ENCODE data around the gene PTPRR. TPM values are rescaled to one million over a fixed set of nuclear protein-coding genes. Genes with fewer than 3 reads are reported as not detected.

PTPRR gene
- total and polyA plus RNA-seq, 10 of the 15 experiments (the other 5 are each of a cell fraction or from before 2014, with no cell fraction given): 0.14 to 3.1 (median 0.42) TPM

DNA sequence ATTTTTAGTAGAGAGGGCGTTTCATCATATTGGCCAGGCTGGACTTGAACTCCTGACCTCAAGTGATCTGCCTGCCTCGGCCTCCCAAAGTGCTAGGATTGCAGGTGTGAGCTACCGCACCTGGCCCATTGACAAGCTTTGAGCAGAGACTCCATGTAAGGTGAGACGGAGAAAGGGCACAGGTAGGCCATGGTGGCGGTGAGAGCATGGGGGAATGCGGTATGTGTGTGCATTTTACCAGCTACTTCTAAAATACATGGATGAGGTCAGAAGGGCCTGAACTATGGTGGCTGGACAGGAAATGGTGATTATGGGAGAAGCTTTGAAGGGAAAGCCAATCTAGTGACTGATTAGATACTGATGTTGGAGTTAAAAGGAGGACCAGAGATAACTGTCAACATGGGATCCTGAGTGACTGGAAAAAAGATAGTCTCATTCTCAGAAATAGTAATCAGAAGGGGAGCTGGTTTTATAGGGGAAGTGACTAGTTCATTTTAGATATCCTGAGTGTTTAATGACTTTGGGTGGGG lies 261.4 kb downstream of the PTPRR start:
- intact Hi-C loops (cut with micrococcal nuclease; ENCODE audit: unreplicated experiment): no loop called here
- H3K4me2 ChIP-seq (ENCODE audit: control insufficient read depth, insufficient read depth): no peak overlapping the region
- H3K4me3 ChIP-seq: no peak overlapping the region
- H3K27ac ChIP-seq (ENCODE audit: control insufficient read depth, insufficient read depth): no peak overlapping the region
- H3K9ac ChIP-seq (ENCODE audit: control insufficient read depth, insufficient read depth, low read length): no peak overlapping the region
- no TSS peak for BruUV-seq (replicated peaks)
- H3K9me3 ChIP-seq (replicated peaks; ENCODE audit: control insufficient read depth, insufficient read depth, low read length): no peaks in the 10 kb centered on the region
- H3K4me1 ChIP-seq (ENCODE audit: control insufficient read depth, insufficient read depth, low read length): no peaks in the 10 kb centered on the region
- H3K36me3 ChIP-seq (ENCODE audit: control insufficient read depth in 2 of 2, insufficient read depth in 2 of 2, low read length in 1 of 2): no peaks in the 10 kb centered on the region
- H3K27me3 ChIP-seq (replicated peaks in 1 of 2; ENCODE audit: control insufficient read depth in 2 of 2, insufficient read depth in 2 of 2, low read length in 1 of 2): no peaks in the 10 kb centered on the region
- CTCF ChIA-PET: interaction anchor here (1.1 kb wide), 1 partner anchor 74 kb away, joined by 3 read pairs; no protein-coding TSS in a partner anchor
- SMC1A ChIA-PET (ENCODE audit: uncharacterized antibody, unreplicated experiment): interaction anchor here (0.6 kb wide), 1 partner anchor 174 kb away, joined by 5 read pairs; no protein-coding TSS in a partner anchor
- FAIRE-seq: no peak
- RAD21 ChIA-PET (ENCODE audit: unreplicated experiment): no interaction called here
- in situ Hi-C loops (cut with MboI): no loop called here
- DNase-seq (ENCODE audit: low read depth, low spot score): no peak
- H2AFZ ChIP-seq (ENCODE audit: control insufficient read depth, low read depth, low read length): no peak overlapping the region
- 66% methylated on average over 6 of the region's 6 CpGs for WGBS (ENCODE audit: insufficient coverage, insufficient replicate concordance, low lambda C conversion rate, missing lambda C conversion rate)
- no peak for ATAC-seq
- no peaks in the 10 kb centered on the region for H3K79me2 ChIP-seq (ENCODE audit: control insufficient read depth, insufficient read depth, low read length)
- no peak for TF ChIP-seq REST (IDR thresholded peaks at IDR 0.05; ENCODE audit: low read depth, low read length)
- no peak for TF ChIP-seq ZBTB11 (CRISPR knock-in tag; IDR thresholded peaks at IDR 0.05)
- no peak for TF ChIP-seq ZNF592 (IDR thresholded peaks at IDR 0.05)
- no peak for TF ChIP-seq SREBF2 (IDR thresholded peaks at IDR 0.05; ENCODE audit: low read length)
- TF ChIP-seq, protein P1, sequence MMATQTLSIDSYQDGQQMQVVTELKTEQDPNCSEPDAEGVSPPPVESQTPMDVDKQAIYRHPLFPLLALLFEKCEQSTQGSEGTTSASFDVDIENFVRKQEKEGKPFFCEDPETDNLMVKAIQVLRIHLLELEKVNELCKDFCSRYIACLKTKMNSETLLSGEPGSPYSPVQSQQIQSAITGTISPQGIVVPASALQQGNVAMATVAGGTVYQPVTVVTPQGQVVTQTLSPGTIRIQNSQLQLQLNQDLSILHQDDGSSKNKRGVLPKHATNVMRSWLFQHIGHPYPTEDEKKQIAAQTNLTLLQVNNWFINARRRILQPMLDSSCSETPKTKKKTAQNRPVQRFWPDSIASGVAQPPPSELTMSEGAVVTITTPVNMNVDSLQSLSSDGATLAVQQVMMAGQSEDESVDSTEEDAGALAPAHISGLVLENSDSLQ (IDR thresholded peaks at IDR 0.05): no peak
- no peak for TF ChIP-seq RB1 (IDR thresholded peaks at IDR 0.05; ENCODE audit: borderline replicate concordance)
- TF ChIP-seq RUNX3 (IDR thresholded peaks at IDR 0.05; ENCODE audit: low read length): no peak
- no peaks in the 10 kb centered on the region for H4K20me1 ChIP-seq (ENCODE audit: control insufficient read depth, insufficient read depth)
- POLR2A ChIA-PET: interaction anchor here (0.6 kb wide), 1 partner anchor 971 kb away, joined by 3 read pairs; no protein-coding TSS in a partner anchor
